ENCODE measurements around the gene LMNTD2.

The LMNTD2 gene

GRCh38 chr11:551596-551995, 8.9 kb downstream of the LMNTD2 start:
- no peak for DNase-seq (ENCODE audit: low read depth in 2 of 2)

- no peak for DNase-seq (ENCODE audit: low read depth in 2 of 2)
These were observed 9.4 kb downstream of the LMNTD2 start for GRCh38 chr11:551131-551530.

- DNase-seq (ENCODE audit: low read depth in 2 of 2) = no peak
These were observed 9.8 kb downstream of the LMNTD2 start for GRCh38 chr11:550746-551085.

- DNase-seq (ENCODE audit: low read depth in 2 of 2) = no peak
These were observed 10.4 kb downstream of the LMNTD2 start for GRCh38 chr11:550021-550745.

- no peak for DNase-seq (ENCODE audit: low read depth in 2 of 2)
These were observed 11.6 kb downstream of the LMNTD2 start for GRCh38 chr11:548700-549603.

GRCh38 chr11:545171-545570, 15.4 kb downstream of the LMNTD2 start:
- DNase-seq (ENCODE audit: low read depth in 2 of 2) = no peak

GRCh38 chr11:544817-545166, 15.7 kb downstream of the LMNTD2 start:
- DNase-seq (ENCODE audit: low read depth in 2 of 2) = no peak

GRCh38 chr11:541433-541885, 19.1 kb downstream of the LMNTD2 start:
- no peak for DNase-seq (ENCODE audit: low read depth in 2 of 2)

- no peak for DNase-seq (ENCODE audit: low read depth in 2 of 2)
These were observed 19.7 kb downstream of the LMNTD2 start for GRCh38 chr11:540583-541432.

- DNase-seq (ENCODE audit: low read depth in 2 of 2) = no peak
These were observed 20.5 kb downstream of the LMNTD2 start for GRCh38 chr11:539971-540481.

GRCh38 chr11:538431-539051, 22.0 kb downstream of the LMNTD2 start:
- no peak for DNase-seq (ENCODE audit: low read depth in 2 of 2)

- no peak for DNase-seq (ENCODE audit: low read depth in 2 of 2)
These were observed 22.7 kb downstream of the LMNTD2 start for GRCh38 chr11:537622-538430.

- DNase-seq (ENCODE audit: low read depth in 2 of 2) = peak; percentile 79 to 87
These were observed 23.5 kb downstream of the LMNTD2 start, which contains the start of gene LRRC56 for GRCh38 chr11:536841-537621. TSS of gene LRRC56 (plus strand) at chr11:537527. CDS start at chr11:540685, 3,158 bp downstream.

GRCh38 chr11:535519-536454, 24.8 kb downstream of the LMNTD2 start, which contains the start of gene HRAS:
TSS of gene HRAS (minus strand) at chr11:535576.
- peak; percentile 90 to 93 for DNase-seq (ENCODE audit: low read depth in 2 of 2)

- DNase-seq (ENCODE audit: low read depth in 2 of 2) = no peak
These were observed 25.4 kb downstream of the LMNTD2 start for GRCh38 chr11:535210-535518.

- no peak for DNase-seq (ENCODE audit: low read depth in 2 of 2)
These were observed 25.9 kb downstream of the LMNTD2 start for GRCh38 chr11:534396-535209.

- DNase-seq (ENCODE audit: low read depth in 2 of 2) = no peak
These were observed 26.7 kb downstream of the LMNTD2 start for GRCh38 chr11:533586-534395.

Data from stimulated activated CD4-positive, alpha-beta T cell treated with anti-CD3 and anti-CD28 coated beads, Interleukin-12 subunit alpha, Interleukin-12 subunit beta, amount 100 ng/mL, for 24 hours (primary cell).